K562 (cell line): ENCODE data around the gene FRAT2. TPM values are rescaled to one million over a fixed set of nuclear protein-coding genes. Genes with fewer than 3 reads are reported as not detected.

Source experiments
- DIDO1 ChIP-seq: fragments of 450-650 bp; IDR thresholded peaks from 2 replicates; pipeline ENCODE4 v1.6.1; 2016; ENCODE audit warnings: low read depth, missing biosample characterization, missing genetic modification characterization
- DPF2 ChIP-seq: fragments of 450-650 bp; IDR thresholded peaks from 2 replicates; pipeline ENCODE4 v1.6.1; 2016
- ESRRA ChIP-seq: fragments of 450-650 bp; IDR thresholded peaks from 2 replicates; pipeline ENCODE4 v1.6.1; 2014; ENCODE audit warnings: low read depth, mild to moderate bottlenecking, moderate library complexity, borderline replicate concordance
- EWSR1 ChIP-seq: fragments of 450-650 bp; IDR thresholded peaks from 2 replicates; pipeline ENCODE4 v1.6.1; 2018; ENCODE audit warnings: borderline replicate concordance, mild to moderate bottlenecking, low read depth, moderate library complexity; ENCODE audit not compliant: partially characterized antibody
- NCOA2 ChIP-seq, 2 experiments: fragments of 450-650 bp; IDR thresholded peaks; 2 replicates each; pipeline ENCODE4 v1.6.1; 2018; ENCODE audit warnings: mild to moderate bottlenecking in 2 of 2, moderate library complexity in 1 of 2; ENCODE audit not compliant: partially characterized antibody in 2 of 2
- NFIX ChIP-seq: fragments of 250-450 bp; sonication (Bioruptor Pico); IDR thresholded peaks from 2 replicates; pipeline ENCODE4 v1.4.0; 2020; ENCODE audit warnings: low read depth, mild to moderate bottlenecking, moderate library complexity
- RNF2 ChIP-seq: sonication (generic); IDR thresholded peaks from 2 replicates; pipeline ENCODE4 v1.6.1; 2016
- ZBTB7A ChIP-seq: IDR thresholded peaks from 2 replicates; pipeline ENCODE4 v1.6.1; 2011; ENCODE audit warnings: low read depth, mild to moderate bottlenecking, low read length, moderate library complexity, borderline replicate concordance; ENCODE audit not compliant: control insufficient read depth
- polyA plus RNA-seq, 8 experiments: library from polyadenylated mRNA; depleted of rRNA in 4 of 8; stranded (reverse) in 5 of 8; unstranded in 3 of 8; fragments of >200 nt; fragmentation: Nextera tagmentation in 2 of 8; fragmentation: Illumina TruSeq in 1 of 8; extraction: Ambion mirVana in 2 of 8; extraction: Trizol in 1 of 8; gene quantifications; 2 replicates each; pipeline versions ENCODE4 v1.2.1 to v1.2.3, GENCODE V29; 2011 to 2014; ENCODE audit warnings: inconsistent platforms in 1 of 8, missing spikeins in 1 of 8
- total RNA-seq, 7 experiments: library from RNA; depleted of rRNA in 6 of 7; stranded (reverse); fragments of >200 nt in 6 of 7; fragmentation: Illumina TruSeq in 2 of 7; extraction: Trizol in 2 of 7; gene quantifications; 2 replicates each; pipeline versions ENCODE4 v1.2.1 to v1.2.3, GENCODE V29; 2011 to 2021; ENCODE audit warnings: low replicate concordance in 1 of 7
- TF ChIP-seq, protein P1 (sequence below): fragments of 250-450 bp; sonication (Bioruptor Pico); IDR thresholded peaks from 2 replicates; pipeline ENCODE4 v1.4.0; 2020; ENCODE audit warnings: mild to moderate bottlenecking, moderate library complexity
- TF ChIP-seq, protein P2 (sequence below), 3 experiments: fragments of 200-800 bp in 1 of 3; fragments of 250-450 bp in 1 of 3; fragments of 450-650 bp in 1 of 3; sonication (Bioruptor Pico) in 1 of 3; sonication (Bioruptor generic) in 1 of 3; formaldehyde crosslinking in 1 of 3; IDR thresholded peaks; 2 replicates each; pipeline versions ENCODE4 v1.6.1 to v1.8.0; 2016 to 2022; ENCODE audit warnings: mild to moderate bottlenecking in 2 of 3, missing genetic modification characterization in 2 of 3, missing compliant biosample characterization in 1 of 3, moderate library complexity in 1 of 3
- TF ChIP-seq, protein P3 (sequence below): fragments of 450-650 bp; IDR thresholded peaks from 2 replicates; pipeline ENCODE4 v1.7.0; 2016; ENCODE audit warnings: borderline replicate concordance

Gene FRAT2
- total and polyA plus RNA-seq, 9 of the 15 experiments (the other 6 are each of a cell fraction or from before 2014, with no cell fraction given) = 4.3 to 31.7 (median 19.5) TPM

DNA sequence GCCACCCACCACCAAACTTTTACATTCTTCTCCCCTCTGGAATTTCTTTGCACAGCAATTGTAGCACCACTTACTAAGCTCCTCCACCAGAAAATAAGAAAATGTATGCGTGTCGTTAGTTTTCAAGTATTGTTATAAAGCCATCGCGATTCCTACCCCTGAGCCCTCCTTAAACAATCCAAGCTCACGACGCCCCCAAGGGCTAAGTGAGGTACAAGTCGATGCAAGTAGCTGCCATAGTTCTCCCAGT is 1.3 kb downstream of the FRAT2 start (continued):
- TF ChIP-seq, protein P1, sequence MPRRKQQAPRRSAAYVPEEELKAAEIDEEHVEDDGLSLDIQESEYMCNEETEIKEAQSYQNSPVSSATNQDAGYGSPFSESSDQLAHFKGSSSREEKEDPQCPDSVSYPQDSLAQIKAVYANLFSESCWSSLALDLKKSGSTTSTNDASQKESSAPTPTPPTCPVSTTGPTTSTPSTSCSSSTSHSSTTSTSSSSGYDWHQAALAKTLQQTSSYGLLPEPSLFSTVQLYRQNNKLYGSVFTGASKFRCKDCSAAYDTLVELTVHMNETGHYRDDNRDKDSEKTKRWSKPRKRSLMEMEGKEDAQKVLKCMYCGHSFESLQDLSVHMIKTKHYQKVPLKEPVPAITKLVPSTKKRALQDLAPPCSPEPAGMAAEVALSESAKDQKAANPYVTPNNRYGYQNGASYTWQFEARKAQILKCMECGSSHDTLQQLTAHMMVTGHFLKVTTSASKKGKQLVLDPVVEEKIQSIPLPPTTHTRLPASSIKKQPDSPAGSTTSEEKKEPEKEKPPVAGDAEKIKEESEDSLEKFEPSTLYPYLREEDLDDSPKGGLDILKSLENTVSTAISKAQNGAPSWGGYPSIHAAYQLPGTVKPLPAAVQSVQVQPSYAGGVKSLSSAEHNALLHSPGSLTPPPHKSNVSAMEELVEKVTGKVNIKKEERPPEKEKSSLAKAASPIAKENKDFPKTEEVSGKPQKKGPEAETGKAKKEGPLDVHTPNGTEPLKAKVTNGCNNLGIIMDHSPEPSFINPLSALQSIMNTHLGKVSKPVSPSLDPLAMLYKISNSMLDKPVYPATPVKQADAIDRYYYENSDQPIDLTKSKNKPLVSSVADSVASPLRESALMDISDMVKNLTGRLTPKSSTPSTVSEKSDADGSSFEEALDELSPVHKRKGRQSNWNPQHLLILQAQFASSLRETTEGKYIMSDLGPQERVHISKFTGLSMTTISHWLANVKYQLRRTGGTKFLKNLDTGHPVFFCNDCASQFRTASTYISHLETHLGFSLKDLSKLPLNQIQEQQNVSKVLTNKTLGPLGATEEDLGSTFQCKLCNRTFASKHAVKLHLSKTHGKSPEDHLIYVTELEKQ (CRISPR knock-in tag) = no peak
- 0 out of 2 replicates have a peak, but pooled peaks have one; percentile 15 for TF ChIP-seq DPF2
- TF ChIP-seq ESRRA = 0 out of 2 replicates have a peak, but pooled peaks have one; percentile 78
- no peak for TF ChIP-seq DIDO1 (tag)
- TF ChIP-seq NFIX (CRISPR knock-in tag) = no peak
- TF ChIP-seq ZBTB7A = no peak
- TF ChIP-seq, protein P2, sequence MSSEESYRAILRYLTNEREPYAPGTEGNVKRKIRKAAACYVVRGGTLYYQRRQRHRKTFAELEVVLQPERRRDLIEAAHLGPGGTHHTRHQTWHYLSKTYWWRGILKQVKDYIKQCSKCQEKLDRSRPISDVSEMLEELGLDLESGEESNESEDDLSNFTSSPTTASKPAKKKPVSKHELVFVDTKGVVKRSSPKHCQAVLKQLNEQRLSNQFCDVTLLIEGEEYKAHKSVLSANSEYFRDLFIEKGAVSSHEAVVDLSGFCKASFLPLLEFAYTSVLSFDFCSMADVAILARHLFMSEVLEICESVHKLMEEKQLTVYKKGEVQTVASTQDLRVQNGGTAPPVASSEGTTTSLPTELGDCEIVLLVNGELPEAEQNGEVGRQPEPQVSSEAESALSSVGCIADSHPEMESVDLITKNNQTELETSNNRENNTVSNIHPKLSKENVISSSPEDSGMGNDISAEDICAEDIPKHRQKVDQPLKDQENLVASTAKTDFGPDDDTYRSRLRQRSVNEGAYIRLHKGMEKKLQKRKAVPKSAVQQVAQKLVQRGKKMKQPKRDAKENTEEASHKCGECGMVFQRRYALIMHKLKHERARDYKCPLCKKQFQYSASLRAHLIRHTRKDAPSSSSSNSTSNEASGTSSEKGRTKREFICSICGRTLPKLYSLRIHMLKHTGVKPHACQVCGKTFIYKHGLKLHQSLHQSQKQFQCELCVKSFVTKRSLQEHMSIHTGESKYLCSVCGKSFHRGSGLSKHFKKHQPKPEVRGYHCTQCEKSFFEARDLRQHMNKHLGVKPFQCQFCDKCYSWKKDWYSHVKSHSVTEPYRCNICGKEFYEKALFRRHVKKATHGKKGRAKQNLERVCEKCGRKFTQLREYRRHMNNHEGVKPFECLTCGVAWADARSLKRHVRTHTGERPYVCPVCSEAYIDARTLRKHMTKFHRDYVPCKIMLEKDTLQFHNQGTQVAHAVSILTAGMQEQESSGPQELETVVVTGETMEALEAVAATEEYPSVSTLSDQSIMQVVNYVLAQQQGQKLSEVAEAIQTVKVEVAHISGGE (CRISPR knock-in tag; IDR thresholded peaks at IDR 0.05) = 0 out of 6 replicates have a peak, but pooled peaks of 1 of the 3 experiments have one; percentile 43
- TF ChIP-seq, protein P3, sequence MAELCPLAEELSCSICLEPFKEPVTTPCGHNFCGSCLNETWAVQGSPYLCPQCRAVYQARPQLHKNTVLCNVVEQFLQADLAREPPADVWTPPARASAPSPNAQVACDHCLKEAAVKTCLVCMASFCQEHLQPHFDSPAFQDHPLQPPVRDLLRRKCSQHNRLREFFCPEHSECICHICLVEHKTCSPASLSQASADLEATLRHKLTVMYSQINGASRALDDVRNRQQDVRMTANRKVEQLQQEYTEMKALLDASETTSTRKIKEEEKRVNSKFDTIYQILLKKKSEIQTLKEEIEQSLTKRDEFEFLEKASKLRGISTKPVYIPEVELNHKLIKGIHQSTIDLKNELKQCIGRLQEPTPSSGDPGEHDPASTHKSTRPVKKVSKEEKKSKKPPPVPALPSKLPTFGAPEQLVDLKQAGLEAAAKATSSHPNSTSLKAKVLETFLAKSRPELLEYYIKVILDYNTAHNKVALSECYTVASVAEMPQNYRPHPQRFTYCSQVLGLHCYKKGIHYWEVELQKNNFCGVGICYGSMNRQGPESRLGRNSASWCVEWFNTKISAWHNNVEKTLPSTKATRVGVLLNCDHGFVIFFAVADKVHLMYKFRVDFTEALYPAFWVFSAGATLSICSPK = 0 out of 2 replicates have a peak, but pooled peaks have one; percentile 1
- no peak for TF ChIP-seq RNF2
- no peak for TF ChIP-seq EWSR1
- no peak for TF ChIP-seq NCOA2 (IDR thresholded peaks at IDR 0.05; ENCODE audit: partially characterized antibody in 2 of 2)
